HuH-7.5 (cell line): ENCODE data around the gene HOXD3.

Source experiments
- DNase-seq: peaks from one replicate; pipeline ENCODE4 v3.0.0; 2011; ENCODE audit warnings: low spot score

Gene HOXD3

GRCh38 chr2:176212276-176212675 lies 55.2 kb downstream of the HOXD3 start:
- no peak for DNase-seq

- no peak for DNase-seq
These were observed 56.3 kb downstream of the HOXD3 start for GRCh38 chr2:176213406-176213805.
